Osteoblast (primary cell): Measurements from ENCODE around the gene KCNQ5. TPM values are rescaled to one million over a fixed set of nuclear protein-coding genes. Genes with fewer than 3 reads are reported as not detected.
A peak's percentile ranks its signal among the peaks of the same experiment; 100 is the strongest.

Source experiments
- DNase-seq: peaks from one replicate; pipeline ENCODE4 v3.0.0; 2011; ENCODE audit warnings: low spot score, mixed read lengths; ENCODE audit not compliant: insufficient read length; ENCODE audit errors: missing footprints
- H2AFZ ChIP-seq: 2 replicates; pipeline ENCODE4 v1.6.0; 2011; ENCODE audit warnings: mild to moderate bottlenecking, low read length
- H3K27ac ChIP-seq: 2 replicates; pipeline ENCODE4 v1.5.1; 2011; ENCODE audit warnings: mild to moderate bottlenecking, low read depth, low read length, moderate library complexity
- H3K27me3 ChIP-seq: 2 replicates; pipeline ENCODE4 v1.6.0; 2012; ENCODE audit warnings: mild to moderate bottlenecking, control low read depth, inconsistent platforms, low read length, moderate library complexity; ENCODE audit not compliant: insufficient read depth
- H3K36me3 ChIP-seq: 2 replicates; pipeline ENCODE4 v1.5.1; 2011; ENCODE audit warnings: mild to moderate bottlenecking, low read length, control low read depth, moderate library complexity; ENCODE audit not compliant: insufficient read depth
- H3K4me1 ChIP-seq: 2 replicates; pipeline ENCODE4 v1.5.1; 2011; ENCODE audit warnings: mild to moderate bottlenecking, low read length, control low read depth, moderate library complexity; ENCODE audit not compliant: insufficient read depth
- H3K4me2 ChIP-seq: 2 replicates; pipeline ENCODE4 v1.6.0; 2011; ENCODE audit warnings: mild to moderate bottlenecking, low read length; ENCODE audit not compliant: insufficient read depth
- H3K4me3 ChIP-seq: fragments of 200-600 bp; sonication (generic); 3 replicates; pipeline ENCODE4 v1.5.1; 2012; ENCODE audit warnings: mild to moderate bottlenecking, low read length, inconsistent platforms; ENCODE audit not compliant: insufficient read depth
- H3K79me2 ChIP-seq: 2 replicates; pipeline ENCODE4 v1.6.0; 2012; ENCODE audit warnings: mild to moderate bottlenecking, low read length, control low read depth, inconsistent platforms; ENCODE audit not compliant: insufficient read depth
- H3K9me3 ChIP-seq: 2 replicates; pipeline ENCODE4 v1.5.1; 2011; ENCODE audit warnings: low read depth, low read length, control low read depth
- H4K20me1 ChIP-seq: 2 replicates; pipeline ENCODE4 v1.6.0; 2012; ENCODE audit warnings: mild to moderate bottlenecking, low read length, control low read depth; ENCODE audit not compliant: insufficient read depth
- CTCF ChIP-seq: IDR thresholded peaks from 2 replicates; pipeline ENCODE4 v1.5.1; 2011; ENCODE audit warnings: mild to moderate bottlenecking, low read depth, low read length, moderate library complexity; ENCODE audit errors: extremely low read depth
- total RNA-seq: library from RNA; depleted of rRNA; stranded (reverse); fragments of >200 nt; gene quantifications from 2 replicates; pipeline ENCODE4 v1.2.3, GENCODE V29; 2012

Gene KCNQ5
- total RNA-seq, 1 donor = 4.0 TPM

GRCh38 chr6:72588155-72588554, 33.7 kb upstream of the KCNQ5 start:
- no peaks in the 10 kb centered on the region for H3K9me3 ChIP-seq
- DNase-seq = no peak
- no peak for TF ChIP-seq CTCF
- no peaks in the 10 kb centered on the region for H4K20me1 ChIP-seq
- H3K4me2 ChIP-seq = peak overlapping the region; percentile 52
- H3K4me3 ChIP-seq = no peak overlapping the region
- peaks cover 3% of the 10 kb centered on the region for H3K4me1 ChIP-seq
- no peaks in the 10 kb centered on the region for H3K79me2 ChIP-seq
- no peak overlapping the region for H3K27ac ChIP-seq
- no peaks in the 10 kb centered on the region for H3K36me3 ChIP-seq
- H3K27me3 ChIP-seq = no peaks in the 10 kb centered on the region
- H2AFZ ChIP-seq = peak overlapping the region; percentile 16

GRCh38 chr6:72589096-72589495, 32.8 kb upstream of the KCNQ5 start:
- Histone ChIP-seq H3K4me2 (no peak overlapping the region), H3K4me1 (peaks cover 3% of the 10 kb centered on the region), H3K27ac (no peak overlapping the region), H4K20me1 (no peaks in the 10 kb centered on the region), H3K9me3 (no peaks in the 10 kb centered on the region), H3K79me2 (no peaks in the 10 kb centered on the region), H3K36me3 (no peaks in the 10 kb centered on the region), H2AFZ (peak overlapping the region; percentile 8), H3K27me3 (no peaks in the 10 kb centered on the region), H3K4me3 (no peak overlapping the region)
- TF ChIP-seq CTCF = no peak
- no peak for DNase-seq

- Histone ChIP-seq H3K36me3 (no peaks in the 10 kb centered on the region), H4K20me1 (no peaks in the 10 kb centered on the region), H3K79me2 (no peaks in the 10 kb centered on the region), H3K4me2 (no peak overlapping the region), H3K27me3 (no peaks in the 10 kb centered on the region), H2AFZ (no peak overlapping the region), H3K4me1 (no peaks in the 10 kb centered on the region), H3K27ac (no peak overlapping the region), H3K9me3 (no peaks in the 10 kb centered on the region), H3K4me3 (no peak overlapping the region)
- DNase-seq = no peak
- TF ChIP-seq CTCF = no peak
These were observed 26.1 kb upstream of the KCNQ5 start for GRCh38 chr6:72595812-72596211.

GRCh38 chr6:72616406-72617015, 5.4 kb upstream of the KCNQ5 start:
- Histone ChIP-seq H2AFZ (peak overlapping the region; percentile 86), H3K9me3 (no peaks in the 10 kb centered on the region), H3K4me3 (no peak overlapping the region), H3K27ac (no peak overlapping the region), H3K4me2 (peak overlapping the region; percentile 63), H4K20me1 (no peaks in the 10 kb centered on the region), H3K27me3 (no peaks in the 10 kb centered on the region), H3K4me1 (peaks cover 2% of the 10 kb centered on the region), H3K36me3 (no peaks in the 10 kb centered on the region), H3K79me2 (no peaks in the 10 kb centered on the region)
- peak; percentile 83 for DNase-seq
- TF ChIP-seq CTCF = peak; percentile 69
